ENCODE data around the gene EPHX1. TPM values are rescaled to one million over a fixed set of nuclear protein-coding genes. Genes with fewer than 3 reads are reported as not detected.

The EPHX1 gene
- total and polyA plus RNA-seq, 2 of the 8 experiments (the other 6 are each of a cell fraction or from before 2014, with no cell fraction given), result 45.3 to 79.1 TPM

- Histone ChIP-seq H3K23ac (ENCODE audit: insufficient read length) (no peak overlapping the region), H3K27me3 (replicated peaks in 1 of 4; ENCODE audit: control insufficient read depth in 3 of 4, extremely low read depth in 1 of 4, insufficient read depth in 3 of 4, low read length in 3 of 4) (no peaks in the 10 kb centered on the region; a peak in 1 of 7 replicates), H4K20me1 (replicated peaks in 1 of 2; ENCODE audit: control insufficient read depth in 1 of 2, insufficient read depth in 2 of 2, low read length in 2 of 2) (no peaks in the 10 kb centered on the region), H3K4ac (replicated peaks; ENCODE audit: insufficient read length, low read depth, low read length) (no peak overlapping the region), H3K9me3 (ENCODE audit: insufficient read depth in 2 of 2, low read depth in 1 of 2, low read length in 1 of 2) (no peaks in the 10 kb centered on the region), H2AK5ac (ENCODE audit: low read depth, low read length) (no peak overlapping the region), H3K4me2 (ENCODE audit: insufficient read depth in 1 of 2, low read depth in 2 of 2, low read length in 2 of 2) (peak overlapping the region; percentile 26 to 65), H2BK15ac (ENCODE audit: low read length) (no peak overlapping the region), H3K23me2 (ENCODE audit: low read depth, low read length) (0 out of 2 replicates have a peak, but pooled peaks cover 2% of the 10 kb centered on the region), H3K4me1 (replicated peaks in 1 of 4; ENCODE audit: control insufficient read depth in 3 of 4, insufficient read depth in 4 of 4, low read length in 3 of 4) (peaks cover 4 to 12% (median 10%) of the 10 kb centered on the region in 4 experiments; a peak in 5 of 7 replicates), H2AFZ (ENCODE audit: low read length) (peak overlapping the region; percentile 43; the same call in 1 of the 2 replicates), H3K14ac (ENCODE audit: insufficient read length) (no peak overlapping the region), H2BK12ac (ENCODE audit: low read depth, low read length) (no peak overlapping the region), H3K79me1 (ENCODE audit: low read depth, low read length) (no peaks in the 10 kb centered on the region), H3K56ac (replicated peaks; ENCODE audit: insufficient read length, low read depth, low read length) (no peak overlapping the region), H4K8ac (ENCODE audit: extremely low read depth, insufficient read depth, low read length) (no peak overlapping the region), H3K18ac (ENCODE audit: extremely low read depth, low read length) (0 out of 2 replicates have a peak overlapping the region, but pooled peaks have one; percentile 36), H3K27ac (ENCODE audit: low read depth, low read length) (no peak overlapping the region), H4K91ac (replicated peaks; ENCODE audit: insufficient read length, low read length) (no peak overlapping the region), H3K79me2 (ENCODE audit: control insufficient read depth in 1 of 2, insufficient read depth in 2 of 2, low read length in 2 of 2) (no peaks in the 10 kb centered on the region), H3K36me3 (ENCODE audit: control insufficient read depth in 2 of 4, insufficient read depth in 4 of 4, low read length in 3 of 4) (no peaks in the 10 kb centered on the region), H3K9ac (replicated peaks in 1 of 4; ENCODE audit: extremely low read depth in 1 of 4, low read depth in 3 of 4, low read length in 3 of 4) (no peak overlapping the region), H3K4me3 (ENCODE audit: extremely low read depth in 1 of 4, insufficient read depth in 2 of 4, low read depth in 3 of 4, low read length in 4 of 4) (peak overlapping the region in 2 of 4 experiments; percentile 10 to 41; a peak in 4 of 8 replicates), H4K5ac (ENCODE audit: insufficient read length, low read depth, low read length) (no peak overlapping the region), H2BK120ac (replicated peaks; ENCODE audit: low read depth, low read length) (peak overlapping the region; percentile 24), H2BK5ac (ENCODE audit: low read depth, low read length) (no peak overlapping the region), H2BK20ac (ENCODE audit: low read length) (0 out of 2 replicates have a peak overlapping the region, but pooled peaks have one; percentile 43)
- ChIA-PET CTCF (ENCODE audit: partially characterized antibody) (interaction anchor here (0.6 to 8.9 kb wide), 28 partner anchors 8 to 1685 kb away, joined by 3 to 229 read pairs (median 4); partner anchors contain the start of gene SRP9), POLR2A (ENCODE audit: partially characterized antibody) (interaction anchor here (0.5 to 4.2 kb wide), 6 partner anchors 9 to 260 kb away, joined by 3 to 20 read pairs (median 5); partner anchors contain the start of gene ENAH)
- FAIRE-seq, result no peak
- peak in 1 of 2 experiments; percentile 63 for DNase-seq (ENCODE audit: low read depth in 1 of 2, low spot score in 2 of 2)
- 51% methylated on average over 11 of the region's 11 CpGs; no CpG with 5 or more reads in 1 of the 2 experiments for WGBS, 2 experiments (ENCODE audit: extremely low coverage in 1 of 2, insufficient coverage in 1 of 2, insufficient read length in 1 of 2, insufficient replicate concordance in 2 of 2, low coverage in 1 of 2, low lambda C conversion rate in 2 of 2, missing lambda C conversion rate in 1 of 2)
- TF ChIP-seq PHF8 (conservative IDR thresholded peaks at IDR 0.05; ENCODE audit: low read depth, low read length), result no peak
- TF ChIP-seq KDM5A (IDR thresholded peaks at IDR 0.05; ENCODE audit: low read length), result no peak
- TF ChIP-seq JUND (IDR thresholded peaks at IDR 0.05; ENCODE audit: low read length), result no peak
- TF ChIP-seq EP300 (IDR thresholded peaks at IDR 0.05; ENCODE audit: borderline replicate concordance in 1 of 2, low read depth in 2 of 2, low read length in 2 of 2), result no peak
- TF ChIP-seq CREB1 (IDR thresholded peaks at IDR 0.05), result no peak
- no peak for TF ChIP-seq ZNF274 (IDR thresholded peaks at IDR 0.05; ENCODE audit: borderline replicate concordance, extremely low read depth, low read length)
- peak; percentile 11; the same call in 1 of the 2 replicates for TF ChIP-seq SP1 (IDR thresholded peaks at IDR 0.05; ENCODE audit: low read depth, low read length)
- TF ChIP-seq SIX5 (IDR thresholded peaks at IDR 0.05; ENCODE audit: low read depth, low read length), result no peak
- peak; percentile 18 to 40; a peak in 3 of 4 replicates for TF ChIP-seq RAD21 (IDR thresholded peaks at IDR 0.05 in 1 of 2, conservative IDR thresholded peaks at IDR 0.05 in 1 of 2; ENCODE audit: low read depth in 2 of 2, low read length in 2 of 2)
- TF ChIP-seq ASH2L (IDR thresholded peaks at IDR 0.05; ENCODE audit: low read length), result peak; percentile 20
- no peak for TF ChIP-seq YY1 (IDR thresholded peaks at IDR 0.05; ENCODE audit: low read depth, low read length)
- TF ChIP-seq JUN (IDR thresholded peaks at IDR 0.05; ENCODE audit: low read depth, low read length), result no peak
These were observed 39.2 kb upstream of the EPHX1 start for GRCh38 chr1:225770561-225771248.
